Activated CD8-positive, alpha-beta T cell treated with anti-CD3 and anti-CD28 coated beads for 36 hours (primary cell): ENCODE measurements around the gene FAM32A. TPM values are rescaled to one million over a fixed set of nuclear protein-coding genes. Genes with fewer than 3 reads are reported as not detected.

ENCODE experiments used
- ATAC-seq: fragments of 200-7000 bp; cut with Tn5 transposase; one replicate; pipeline ENCODE4 v1.10.0; 2021; ENCODE audit warnings: mild to moderate bottlenecking, moderate library complexity
- CTCF ChIA-PET: fragments of 350-600 bp; sonication (Branson Sonifier 250); formaldehyde crosslinking; loops from one replicate; lab custom pipeline; 2021; ENCODE audit warnings: antibody characterized with exemption; lab: Charles Lee
- POLR2A ChIA-PET: fragments of 350-600 bp; sonication (Branson Sonifier 250); formaldehyde crosslinking; loops from one replicate; lab custom pipeline; 2021; ENCODE audit warnings: antibody characterized with exemption; lab: Charles Lee
- DNase-seq: peaks from one replicate; pipeline ENCODE4 v3.0.0-alpha.2; 2020
- H3K27ac Mint-ChIP-seq: one replicate; pipeline ENCODE4 v1.8.0; 2021; ENCODE audit warnings: mild to moderate bottlenecking, mixed read lengths
- H3K27me3 Mint-ChIP-seq: one replicate; pipeline ENCODE4 v1.8.0; 2021; ENCODE audit warnings: mixed read lengths
- H3K36me3 Mint-ChIP-seq: one replicate; pipeline ENCODE4 v1.8.0; 2021; ENCODE audit warnings: low read depth, mixed read lengths
- H3K4me1 Mint-ChIP-seq: one replicate; pipeline ENCODE4 v1.8.0; 2021; ENCODE audit warnings: low read depth, mixed read lengths
- H3K4me3 Mint-ChIP-seq: one replicate; pipeline ENCODE4 v1.8.0; 2021; ENCODE audit warnings: mild to moderate bottlenecking, moderate library complexity, mixed read lengths
- H3K9me3 Mint-ChIP-seq: one replicate; pipeline ENCODE4 v1.8.0; 2021; ENCODE audit warnings: mixed read lengths
- intact Hi-C: fragments of 100-400 bp; cut with micrococcal nuclease; formaldehyde crosslinking; loops from one replicate; pipeline ENCODE4 v1.10.0; 2022
- total RNA-seq, 2 experiments: library from RNA; stranded (reverse); gene quantifications; one replicate each; pipeline ENCODE4 v1.2.3, GENCODE V29; 2021
- TF ChIP-seq, protein P1 (sequence below): fragments of 200-600 bp; IDR thresholded peaks from one replicate; pipeline ENCODE4 v1.8.0; 2022; ENCODE audit warnings: antibody characterized with exemption, mild to moderate bottlenecking

FAM32A gene
- total RNA-seq, 2 experiments from 2014 or later, result 41.7 to 44.7 TPM

GRCh38 chr19:16208064-16208759 is 23.0 kb downstream of the FAM32A start:
- ChIA-PET CTCF (interaction anchor here (1.1 to 1.3 kb wide), 3 partner anchors 22 to 209 kb away, joined by 3 to 6 read pairs (median 3); no protein-coding TSS in a partner anchor), POLR2A (interaction anchor here (0.6 to 1.1 kb wide), 5 partner anchors 10 to 1986 kb away, joined by 3 to 5 read pairs (median 3); no protein-coding TSS in a partner anchor)
- Mint-ChIP-seq H3K27me3 (no peaks in the 10 kb centered on the region), H3K9me3 (peaks cover 10% of the 10 kb centered on the region), H3K27ac (peak overlapping the region; percentile 83), H3K4me3 (peak overlapping the region; percentile 8), H3K36me3 (peaks cover 73% of the 10 kb centered on the region), H3K4me1 (peaks cover 72% of the 10 kb centered on the region)
- TF ChIP-seq, protein P1, sequence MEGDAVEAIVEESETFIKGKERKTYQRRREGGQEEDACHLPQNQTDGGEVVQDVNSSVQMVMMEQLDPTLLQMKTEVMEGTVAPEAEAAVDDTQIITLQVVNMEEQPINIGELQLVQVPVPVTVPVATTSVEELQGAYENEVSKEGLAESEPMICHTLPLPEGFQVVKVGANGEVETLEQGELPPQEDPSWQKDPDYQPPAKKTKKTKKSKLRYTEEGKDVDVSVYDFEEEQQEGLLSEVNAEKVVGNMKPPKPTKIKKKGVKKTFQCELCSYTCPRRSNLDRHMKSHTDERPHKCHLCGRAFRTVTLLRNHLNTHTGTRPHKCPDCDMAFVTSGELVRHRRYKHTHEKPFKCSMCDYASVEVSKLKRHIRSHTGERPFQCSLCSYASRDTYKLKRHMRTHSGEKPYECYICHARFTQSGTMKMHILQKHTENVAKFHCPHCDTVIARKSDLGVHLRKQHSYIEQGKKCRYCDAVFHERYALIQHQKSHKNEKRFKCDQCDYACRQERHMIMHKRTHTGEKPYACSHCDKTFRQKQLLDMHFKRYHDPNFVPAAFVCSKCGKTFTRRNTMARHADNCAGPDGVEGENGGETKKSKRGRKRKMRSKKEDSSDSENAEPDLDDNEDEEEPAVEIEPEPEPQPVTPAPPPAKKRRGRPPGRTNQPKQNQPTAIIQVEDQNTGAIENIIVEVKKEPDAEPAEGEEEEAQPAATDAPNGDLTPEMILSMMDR, result no peak
- DNase-seq, result peak; percentile 71
- intact Hi-C loops, result no loop called here
- peak; percentile 70 for ATAC-seq

- CTCF ChIA-PET, result interaction anchor here (1.1 kb wide), 2 partner anchors 23 to 168 kb away, joined by 3 to 4 read pairs; no protein-coding TSS in a partner anchor
- H3K36me3 Mint-ChIP-seq, result peaks cover 70% of the 10 kb centered on the region
Observed at GRCh38 chr19:16208847-16209665, 23.8 kb downstream of the FAM32A start.

DNA sequence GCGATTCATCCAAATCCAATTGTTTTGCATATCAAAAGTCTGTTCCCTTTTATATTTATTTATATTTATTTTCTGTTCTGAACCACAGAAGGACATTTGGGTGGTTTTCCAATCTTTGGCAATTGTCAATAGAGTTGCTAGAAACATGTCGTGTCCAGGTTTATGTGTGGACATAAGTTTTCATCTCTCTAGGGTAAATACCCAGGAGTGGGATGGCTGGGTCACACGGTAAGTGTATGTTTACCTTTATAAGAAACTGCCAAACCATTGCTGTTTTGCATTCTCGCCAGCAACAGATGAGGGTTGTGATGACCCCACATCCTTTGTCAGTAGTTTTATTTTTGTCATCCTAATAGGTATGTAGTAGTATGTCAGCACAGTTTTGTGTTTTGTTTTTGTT is 25.0 kb downstream of the FAM32A start:
- no peak overlapping the region for H3K27ac Mint-ChIP-seq
- TF ChIP-seq, protein P1, result no peak
- H3K27me3 Mint-ChIP-seq, result no peaks in the 10 kb centered on the region
- H3K4me3 Mint-ChIP-seq, result no peak overlapping the region
- ATAC-seq, result no peak
- ChIA-PET CTCF (no interaction called here), POLR2A (interaction anchor here (1.1 to 1.8 kb wide), 2 partner anchors 14 to 25 kb away, joined by 3 to 4 read pairs; no protein-coding TSS in a partner anchor)
- peaks cover 76% of the 10 kb centered on the region for H3K36me3 Mint-ChIP-seq
- H3K4me1 Mint-ChIP-seq, result peaks cover 74% of the 10 kb centered on the region
- DNase-seq, result no peak
- intact Hi-C loops, result no loop called here
- H3K9me3 Mint-ChIP-seq, result peaks cover 10% of the 10 kb centered on the region

More at GRCh38 chr19:16208847-16209665, 23.8 kb downstream of the FAM32A start:
- Mint-ChIP-seq H3K4me3 (no peak overlapping the region), H3K9me3 (peaks cover 10% of the 10 kb centered on the region), H3K4me1 (peaks cover 68% of the 10 kb centered on the region), H3K27me3 (no peaks in the 10 kb centered on the region), H3K27ac (peak overlapping the region; percentile 83)
- no peak for DNase-seq
- POLR2A ChIA-PET, result interaction anchor here (1.1 to 1.8 kb wide), 2 partner anchors 9 to 15 kb away, joined by 4 to 5 read pairs; no protein-coding TSS in a partner anchor
- no peak for ATAC-seq
- intact Hi-C loops, result no loop called here
- TF ChIP-seq, protein P1, result no peak

- TF ChIP-seq, protein P1, result no peak
- Mint-ChIP-seq H3K36me3 (peaks cover 87% of the 10 kb centered on the region), H3K27ac (peak overlapping the region; percentile 66), H3K4me3 (peak overlapping the region; percentile 31), H3K27me3 (no peaks in the 10 kb centered on the region), H3K9me3 (peaks cover 12% of the 10 kb centered on the region), H3K4me1 (peaks cover 81% of the 10 kb centered on the region)
- ATAC-seq (no peak), DNase-seq (no peak)
- ChIA-PET CTCF (no interaction called here), POLR2A (no interaction called here)
- intact Hi-C loops, result no loop called here
Observed at GRCh38 chr19:16213076-16213475, 27.9 kb downstream of the FAM32A start.
